GM18508 (cell line): ENCODE measurements around the gene ZMYM4.
"Not testable (repeated sequence)": the region's sequence is repeated elsewhere in the genome, so short reads cannot be mapped to it uniquely, and the experiment has no call there.

Source experiments
- ATAC-seq: cut with Tn5 transposase; IDR thresholded peaks from one replicate; pipeline ENCODE4 v1.9.1; 2021; ENCODE audit warnings: moderate number of reproducible peaks; ENCODE audit not compliant: insufficient read depth, unreplicated experiment

ZMYM4 gene

DNA sequence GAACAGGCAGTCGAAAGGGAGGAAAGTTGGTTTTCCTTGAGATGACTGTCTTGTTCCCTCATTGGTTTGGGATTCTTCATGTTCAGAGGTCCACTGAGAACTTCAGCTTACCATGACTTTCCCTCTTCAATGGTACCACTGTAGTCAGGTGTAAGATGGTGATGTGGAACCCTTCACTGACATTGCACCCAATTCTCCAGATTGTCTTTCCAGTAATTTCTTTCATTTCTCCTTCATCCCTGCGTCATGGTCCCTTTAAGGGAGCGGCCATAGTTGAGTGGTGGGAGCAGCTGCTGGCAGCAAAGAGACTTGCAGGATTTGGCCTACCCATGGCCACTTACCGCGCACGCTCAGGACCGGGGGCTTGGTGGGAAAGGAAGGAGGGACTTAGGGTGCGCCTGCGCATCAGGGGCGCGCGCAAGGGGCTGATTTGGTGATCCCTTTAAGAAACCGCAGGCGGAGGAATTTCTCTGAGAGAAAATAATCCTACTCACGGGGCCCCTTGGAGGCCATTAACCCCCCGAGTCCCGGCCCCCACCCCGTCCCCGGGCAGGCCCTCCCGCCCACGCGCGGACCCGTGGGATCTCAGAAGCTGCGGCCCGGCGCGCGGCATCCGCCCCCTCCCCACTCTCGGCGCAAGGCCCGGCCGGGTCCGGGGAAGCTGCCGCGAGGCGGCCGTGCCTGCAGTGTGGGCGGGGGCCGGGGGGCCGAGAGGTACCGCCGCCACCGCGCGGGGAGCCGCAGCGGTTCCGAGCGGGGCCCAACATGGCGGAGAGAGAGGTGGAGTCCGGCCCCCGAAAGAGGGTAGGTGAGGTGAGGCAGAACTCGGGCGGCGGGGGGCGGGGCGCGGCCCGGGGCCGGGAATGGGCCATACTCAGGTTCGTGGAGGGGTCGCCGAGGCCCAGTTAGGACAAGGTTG lies at the start of gene ZMYM4:
Gene ZMYM4 (plus strand): TSS at position 428 of the 919 bp plus-strand sequence. CDS start 338 bp downstream, at position 766.
- ATAC-seq, result no peak

DNA sequence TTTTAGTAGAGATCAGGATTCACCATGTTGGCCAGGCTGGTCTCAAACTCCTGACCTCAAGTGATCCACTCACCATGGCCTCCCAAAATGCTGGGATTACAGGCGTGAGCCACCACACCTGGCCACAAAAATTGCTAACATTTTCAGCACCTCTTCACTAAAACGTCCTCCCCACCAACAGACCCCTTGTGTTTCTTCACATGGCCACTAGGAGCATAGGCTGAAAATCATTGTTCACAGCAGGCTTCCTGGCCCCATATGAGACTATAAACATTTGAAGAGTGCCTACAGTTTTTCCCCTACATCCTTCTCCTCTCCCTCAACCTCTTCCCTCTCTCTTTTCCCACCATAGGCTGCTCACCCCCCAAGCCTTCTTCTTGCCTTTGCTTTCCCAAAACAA lies 47.5 kb upstream of the ZMYM4 start:
- ATAC-seq, result no peak

DNA sequence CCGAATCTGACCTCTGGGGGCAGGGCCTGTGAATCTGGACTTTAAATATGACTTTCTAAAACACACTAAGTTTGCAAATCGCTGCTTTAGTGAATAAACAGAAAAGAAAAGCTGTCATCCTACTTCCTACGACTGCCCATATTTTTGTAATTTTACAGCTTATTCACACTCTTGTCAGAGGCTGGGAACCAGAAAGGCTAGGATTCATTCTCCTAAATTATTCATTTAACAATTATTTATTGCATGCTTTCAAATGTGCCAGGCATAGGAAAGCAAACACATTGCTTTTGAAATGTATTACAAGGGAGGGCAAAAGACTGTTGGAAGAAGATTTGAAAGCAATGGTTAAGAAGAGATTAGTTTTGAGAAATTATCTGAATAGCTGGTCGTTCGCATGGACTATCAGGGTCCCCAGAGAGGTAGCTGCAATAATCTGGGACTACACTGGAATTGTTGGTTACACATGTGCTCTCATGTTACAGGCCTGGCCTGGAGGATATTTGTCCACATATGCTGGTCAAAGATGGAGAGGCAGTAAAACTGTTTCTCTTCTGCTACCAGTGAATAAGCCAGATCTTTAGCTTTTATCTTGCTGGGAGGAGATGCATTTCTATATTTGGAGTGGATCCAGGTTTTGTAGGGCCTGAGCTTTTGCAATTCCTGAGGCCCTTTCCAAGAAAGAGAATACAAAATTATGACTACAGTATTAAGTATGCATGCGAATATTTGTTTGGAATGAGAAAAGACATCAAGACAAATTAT lies 46.0 kb upstream of the ZMYM4 start:
- no peak for ATAC-seq

DNA sequence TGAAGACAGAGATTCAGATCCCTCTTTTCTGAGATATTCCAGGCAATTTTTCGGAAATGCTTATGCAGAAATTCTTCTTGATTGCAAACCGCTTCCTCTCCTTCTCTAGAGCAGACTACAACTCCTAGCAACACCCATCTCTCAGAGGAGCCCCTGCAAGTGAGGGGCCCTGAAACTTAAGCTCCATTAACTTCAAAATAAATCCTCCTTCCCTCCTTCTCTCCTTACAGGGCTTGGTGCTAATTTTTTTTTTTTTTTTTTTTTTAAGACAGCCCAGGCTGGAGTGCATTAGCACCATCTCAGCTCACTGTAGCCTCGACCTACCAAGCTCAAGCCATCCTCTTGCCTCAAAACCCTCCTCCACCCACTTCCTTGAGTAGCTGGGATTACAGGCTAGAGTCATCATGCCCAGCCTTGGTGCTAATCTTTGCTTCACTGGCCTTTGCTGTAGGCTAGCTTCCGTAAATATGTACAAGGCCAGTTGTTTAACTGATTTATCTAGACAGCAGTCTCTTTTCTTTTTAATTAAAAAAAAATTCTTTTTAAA lies 45.4 kb upstream of the ZMYM4 start:
- no peak for ATAC-seq

DNA sequence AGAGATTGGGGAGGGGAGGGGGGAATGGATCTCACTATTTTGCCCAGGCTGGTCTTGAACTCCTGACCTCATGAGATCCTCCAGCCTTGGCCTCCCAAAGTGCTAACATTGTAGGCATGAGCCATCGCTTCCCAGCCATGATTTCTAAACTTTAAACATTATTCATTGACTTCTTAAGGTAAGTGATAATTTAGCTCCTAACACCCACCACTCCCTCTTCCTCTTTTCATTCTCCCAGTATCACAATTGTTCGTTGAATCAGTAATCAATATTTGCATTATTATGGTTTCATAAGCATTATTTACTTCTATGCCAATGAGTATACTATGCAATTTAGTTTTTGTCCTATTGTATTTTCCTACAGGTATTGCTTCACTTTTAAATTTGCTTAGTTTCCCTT lies 42.0 kb upstream of the ZMYM4 start:
- ATAC-seq, result no peak

DNA sequence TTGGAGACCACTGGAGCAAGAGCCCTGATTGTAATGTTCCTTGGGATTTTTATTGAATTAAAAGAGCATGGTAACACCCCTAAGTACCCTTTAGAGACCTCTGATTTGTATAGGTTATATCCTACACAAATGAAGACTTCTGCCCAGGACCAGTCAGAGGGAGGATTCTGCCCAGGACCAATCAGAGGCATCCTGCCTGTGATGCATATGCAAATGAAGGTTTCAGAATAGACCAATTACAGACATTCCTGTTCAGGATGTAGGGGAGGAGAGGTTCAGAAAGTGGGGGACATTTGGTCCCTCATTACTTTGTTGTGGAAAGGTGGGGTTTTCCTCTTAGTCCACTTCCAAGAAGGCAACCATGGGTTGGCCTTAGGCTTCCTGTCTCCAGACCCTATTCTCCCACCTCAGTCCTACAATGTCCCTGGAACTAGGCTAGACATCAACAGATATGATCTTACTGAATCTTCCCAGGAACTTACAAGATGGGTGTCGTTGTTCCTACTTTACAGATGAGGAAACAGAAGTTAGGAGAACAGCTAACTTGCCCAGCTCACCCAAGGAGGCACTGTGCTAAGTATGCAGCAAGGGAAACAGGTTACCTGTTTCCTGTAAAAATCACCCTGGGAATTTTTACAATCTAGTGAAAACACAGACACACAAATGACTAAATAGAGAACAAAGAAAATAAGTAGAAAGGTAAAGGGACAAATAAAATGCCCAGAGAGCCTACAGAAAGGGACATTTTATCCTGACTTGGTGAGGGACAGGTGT lies 38.7 kb upstream of the ZMYM4 start:
- no peak for ATAC-seq

DNA sequence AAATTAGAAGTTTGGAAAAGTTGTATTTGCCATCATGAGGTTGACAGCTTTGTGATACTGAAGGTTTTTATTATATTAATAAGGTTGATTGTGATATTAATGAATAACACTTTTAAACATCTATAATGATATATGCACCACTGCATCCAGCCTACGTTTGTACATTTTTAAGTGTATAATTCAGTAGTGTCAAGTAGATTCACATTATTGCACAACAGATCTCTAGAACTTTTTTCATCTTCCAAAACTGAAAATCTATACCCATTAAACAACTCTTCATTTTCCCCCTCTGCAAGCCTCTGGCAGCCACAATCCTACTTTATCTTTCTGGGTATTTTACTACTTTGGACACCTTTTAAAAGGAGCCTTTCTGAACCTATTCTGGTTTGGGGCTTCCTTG lies 37.2 kb upstream of the ZMYM4 start:
- no peak for ATAC-seq

DNA sequence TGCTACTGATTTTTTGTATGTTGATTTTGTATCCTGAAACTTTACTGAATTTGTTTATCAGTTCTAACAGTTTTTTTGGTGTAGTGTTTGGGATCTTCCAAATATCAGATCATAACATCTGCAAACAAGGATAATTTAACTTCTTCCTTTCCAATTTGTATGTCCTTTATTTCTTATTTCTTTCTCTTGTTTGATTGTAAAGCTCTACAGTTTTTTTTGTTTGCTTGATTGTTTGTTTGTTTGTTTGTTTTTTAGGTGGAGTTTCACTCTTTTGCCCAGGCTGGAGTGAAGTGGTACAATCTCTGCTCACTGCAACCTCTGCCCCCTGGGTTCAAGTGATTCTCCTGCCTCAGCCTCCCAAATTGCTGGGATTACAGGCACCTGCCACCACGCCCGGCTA lies 31.7 kb upstream of the ZMYM4 start:
- not testable (repeated sequence) for ATAC-seq

DNA sequence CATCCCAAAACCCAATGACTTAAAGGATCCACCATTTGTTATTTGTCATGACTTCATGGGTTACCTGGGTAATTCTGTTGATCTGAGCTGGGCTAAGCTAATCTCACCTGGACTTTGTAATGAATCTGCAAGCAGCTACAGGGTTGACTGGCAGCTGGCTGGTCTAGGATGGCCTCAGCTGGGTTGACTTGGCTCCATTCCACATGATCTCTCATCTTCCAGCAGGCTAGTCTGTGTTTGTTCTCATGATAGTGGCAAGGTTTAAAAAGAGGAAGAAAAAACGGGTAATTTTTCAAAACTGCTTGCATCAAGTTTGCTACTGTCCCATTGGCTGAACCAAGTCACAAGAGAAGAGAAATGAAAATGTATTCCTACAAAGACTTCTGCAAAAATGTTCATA lies 24.8 kb upstream of the ZMYM4 start:
- no peak for ATAC-seq

DNA sequence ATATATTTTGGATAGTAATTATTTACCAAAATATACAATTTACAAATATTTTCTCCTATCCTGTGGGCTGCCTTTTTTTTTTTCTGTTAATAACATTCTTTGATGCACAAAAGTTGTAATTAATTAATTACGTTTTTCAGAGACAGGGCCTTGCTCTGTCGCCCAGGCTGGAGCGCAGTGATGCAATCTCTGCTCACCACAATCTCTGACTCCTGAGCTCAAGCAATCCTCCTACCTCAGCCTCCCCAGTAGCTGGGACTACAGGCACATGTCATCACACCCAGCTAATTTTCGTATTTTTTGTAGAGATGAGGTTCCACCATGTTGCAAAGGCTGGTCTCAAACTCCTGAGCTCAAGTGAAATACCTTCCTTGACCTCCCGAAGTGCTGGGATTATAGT lies 21.3 kb upstream of the ZMYM4 start:
- no peak for ATAC-seq

DNA sequence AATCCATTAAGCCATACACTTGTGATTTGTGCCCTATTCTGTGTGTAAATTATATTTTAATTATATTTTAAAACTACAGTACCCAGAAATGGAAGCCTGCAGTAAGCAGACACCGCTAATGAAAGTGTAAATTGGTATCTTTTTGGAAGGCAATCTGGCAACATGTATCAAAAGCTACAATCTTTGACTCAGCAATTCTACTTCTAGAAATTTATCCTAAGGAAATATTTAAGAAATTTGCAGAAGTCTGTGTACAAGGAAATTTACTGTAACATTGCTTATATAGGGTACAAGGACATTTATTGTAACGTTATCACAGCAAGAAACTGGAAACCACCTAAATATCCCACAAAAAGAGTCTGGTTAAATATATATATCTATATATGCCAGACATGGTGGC lies 14.6 kb upstream of the ZMYM4 start:
- no peak for ATAC-seq

DNA sequence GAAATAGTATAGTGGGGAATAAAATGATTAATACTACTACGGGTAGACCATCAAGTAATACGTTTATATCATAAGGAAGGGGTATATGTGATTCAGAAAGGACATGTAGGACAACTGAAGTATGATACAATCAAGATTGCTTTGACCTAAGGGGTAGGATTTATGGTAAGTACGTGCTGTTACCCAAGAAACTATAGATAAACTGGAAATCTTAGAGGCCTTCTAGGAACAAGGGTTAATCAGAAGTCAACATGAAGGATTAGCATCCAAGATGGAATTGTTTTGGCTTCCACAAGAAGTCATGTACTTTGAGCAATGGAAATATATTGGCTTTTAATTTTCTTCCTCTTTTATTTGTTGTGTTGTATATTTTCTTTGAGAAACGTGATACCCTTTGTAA lies 13.2 kb upstream of the ZMYM4 start:
- ATAC-seq, result no peak

DNA sequence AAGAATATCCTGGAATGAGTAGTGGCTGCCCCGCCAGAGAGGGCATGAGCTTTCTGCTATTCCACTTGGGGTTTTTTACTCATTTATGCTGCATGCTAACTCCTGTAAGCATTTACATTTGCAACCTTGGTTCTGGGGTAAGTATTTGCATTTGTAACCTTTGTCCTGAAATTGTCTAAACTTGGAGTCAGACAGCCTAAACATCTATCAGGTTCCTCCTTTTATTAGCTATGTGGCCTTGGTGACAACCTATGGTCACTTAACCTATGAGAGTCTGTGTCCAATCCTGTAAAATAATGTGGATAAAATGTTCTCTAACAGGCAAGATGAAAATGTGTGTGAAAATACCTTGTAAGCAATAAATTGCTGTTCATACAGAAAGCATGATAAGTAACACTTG lies 8.9 kb upstream of the ZMYM4 start:
- ATAC-seq, result no peak

DNA sequence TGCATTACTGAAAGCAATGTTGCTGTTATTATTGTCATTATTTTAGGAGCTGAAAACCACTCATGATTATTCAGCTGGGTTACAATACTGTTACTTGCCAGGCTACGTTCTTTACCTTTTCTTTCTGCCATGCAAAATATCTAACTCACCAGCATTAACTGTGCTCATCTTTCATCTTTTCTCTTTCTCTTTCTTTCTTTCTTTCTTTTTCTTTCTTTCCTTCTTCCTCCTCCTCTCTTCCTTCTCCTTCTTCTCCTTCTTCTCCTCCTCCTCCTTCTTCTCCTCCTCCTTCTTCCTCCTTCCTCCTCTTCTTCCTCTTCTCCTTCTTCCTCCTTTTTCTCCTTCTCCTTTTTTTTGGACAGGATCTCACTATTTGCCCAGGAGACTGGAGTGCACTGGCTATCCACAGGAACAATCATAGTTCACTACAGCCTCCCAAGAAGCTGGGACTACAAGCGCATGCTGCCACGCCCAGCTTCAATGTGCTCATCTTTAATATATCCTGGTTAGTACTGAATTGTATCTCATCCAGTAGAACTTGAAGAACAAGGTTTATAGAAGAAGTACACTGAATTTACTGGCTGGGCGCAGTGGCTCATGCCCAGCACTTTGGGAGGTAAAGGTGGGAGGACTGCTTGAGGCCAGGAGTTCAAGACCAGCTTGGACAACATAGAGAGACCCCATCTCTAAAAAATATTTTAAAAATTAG lies 6.9 kb upstream of the ZMYM4 start:
- no peak for ATAC-seq

DNA sequence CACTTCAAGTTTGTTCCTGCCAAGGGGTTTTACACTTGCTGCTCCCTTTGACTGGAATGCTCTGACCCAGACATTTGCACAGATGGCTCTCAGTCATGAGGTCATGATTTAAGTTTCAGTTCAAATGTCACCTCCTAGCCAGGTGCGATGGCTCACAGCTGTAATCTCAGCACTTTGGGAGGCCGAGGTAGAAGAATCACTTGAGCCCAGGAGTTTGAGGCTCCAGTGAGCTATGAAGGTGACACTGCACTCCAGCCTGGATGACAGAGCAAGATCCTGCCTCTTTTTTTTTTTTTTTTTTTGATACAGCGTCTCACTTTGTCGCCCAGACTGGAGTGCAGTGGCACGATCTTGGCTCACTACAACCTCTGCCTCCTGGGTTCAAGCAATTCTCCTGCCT lies 4.5 kb upstream of the ZMYM4 start:
- no peak for ATAC-seq

DNA sequence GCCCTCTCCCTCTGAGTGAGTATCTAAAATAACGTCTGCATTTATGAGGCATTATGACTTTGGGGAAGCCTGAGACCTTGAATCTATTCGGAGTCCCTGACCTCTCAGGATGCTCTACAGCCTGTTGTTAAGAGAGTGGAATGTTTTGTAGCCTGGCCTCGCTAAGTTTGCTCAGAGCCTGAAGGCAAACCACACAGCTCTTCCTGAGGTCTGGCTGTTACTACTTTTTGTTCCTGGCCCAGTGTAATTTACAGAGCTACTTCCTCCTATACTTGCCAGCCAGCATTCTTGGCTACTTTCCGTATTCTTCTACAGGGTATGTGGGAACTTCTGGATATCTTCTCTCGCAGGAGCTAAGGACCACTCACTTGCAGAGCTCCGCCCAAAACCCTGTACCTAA lies 3.6 kb upstream of the ZMYM4 start:
- ATAC-seq, result no peak

DNA sequence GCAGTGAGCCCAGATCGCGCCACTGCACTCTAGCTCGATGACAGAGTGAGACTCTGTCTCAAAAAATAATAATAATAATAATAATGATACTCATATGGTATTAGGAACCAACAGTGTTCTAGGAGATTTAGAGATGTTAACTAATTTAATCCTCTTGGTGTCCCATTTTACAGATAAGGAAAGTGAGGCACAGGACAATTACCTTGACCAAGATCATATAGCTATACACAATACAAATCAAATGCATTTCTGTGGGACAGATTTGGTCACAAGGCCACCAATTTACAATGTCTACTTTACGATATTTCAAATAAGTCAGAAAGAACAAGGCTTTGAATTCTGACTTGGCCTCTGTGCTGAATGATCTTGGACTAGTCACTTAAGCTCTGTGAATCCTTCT lies 2.2 kb upstream of the ZMYM4 start:
- ATAC-seq, result no peak

DNA sequence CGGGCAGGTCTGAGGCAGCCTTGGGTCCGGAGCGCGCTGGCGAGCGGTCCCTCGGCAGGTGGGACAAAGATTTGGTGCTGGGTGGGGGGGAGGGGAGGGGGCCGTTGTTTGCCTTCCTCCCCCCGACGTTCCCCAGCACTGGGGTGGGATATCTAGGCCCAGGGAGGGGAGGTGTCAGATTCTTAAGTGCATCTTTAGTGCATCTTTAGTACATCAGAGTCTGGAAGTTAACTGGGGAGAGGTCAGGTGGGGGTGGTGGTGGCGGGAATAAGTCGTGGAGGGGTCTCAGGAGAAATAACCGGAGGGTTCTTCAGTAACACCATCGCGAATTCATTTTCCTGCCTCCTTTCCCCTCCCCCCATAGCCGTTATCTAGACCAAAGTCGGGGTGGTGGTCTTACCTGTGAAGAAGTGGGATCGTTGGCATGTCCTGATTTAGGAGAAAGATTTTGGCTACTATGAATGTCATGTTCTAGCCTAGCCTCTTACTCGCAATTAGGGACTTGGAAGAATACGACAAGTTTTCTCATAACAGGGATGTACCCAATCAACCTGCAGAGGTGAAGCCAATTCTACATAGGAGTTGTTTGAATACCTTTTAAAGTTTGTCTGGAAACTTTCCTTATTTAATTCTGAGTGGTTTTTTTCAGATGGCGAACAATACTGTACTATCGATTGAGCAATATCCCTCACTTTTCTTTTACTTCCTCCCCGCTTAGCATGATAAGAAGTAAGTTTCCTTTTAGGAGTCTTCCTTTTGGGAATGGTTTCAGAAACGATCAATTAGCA lies 886 bp downstream of the ZMYM4 start:
- no peak for ATAC-seq

DNA sequence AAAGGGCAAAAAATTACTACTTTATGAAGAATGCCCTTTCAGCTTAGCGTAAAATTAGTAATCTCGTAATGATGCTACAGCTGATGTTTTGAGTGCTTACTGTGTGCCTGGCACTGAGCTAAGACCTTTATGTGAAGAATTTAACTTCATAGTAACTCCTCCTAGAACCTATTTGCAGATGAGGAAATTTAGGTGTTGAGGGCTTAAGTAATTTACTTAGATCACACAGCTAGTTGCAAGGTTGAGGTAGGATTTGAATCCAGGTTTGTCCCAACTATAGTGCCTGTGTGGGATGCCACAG lies 1.4 kb downstream of the ZMYM4 start:
- ATAC-seq, result no peak
